MCF 10A (cell line): ENCODE results near the gene LMOD3. TPM values are rescaled to one million over a fixed set of nuclear protein-coding genes. Genes with fewer than 3 reads are reported as not detected.
A peak's percentile ranks its signal among the peaks of the same experiment; 100 is the strongest.

Experiments used
- BruUV-seq: library from RNA; stranded (reverse); fragments of 400-500 nt; replicated peaks from 2 replicates; lab custom pipeline; 2021; lab: Mats Ljungman, UMichigan
- CTCF ChIA-PET: fragments of 300-600 bp; sonication (Branson Sonifier 250); formaldehyde crosslinking; extraction: SDS; loops from one replicate; lab custom pipeline; 2021; ENCODE audit warnings: antibody characterized with exemption, inconsistent platforms; lab: Yijun Ruan, JAX
- POLR2A ChIA-PET: fragments of 300-600, 350-650 bp; sonication (Branson Sonifier 250); formaldehyde crosslinking; extraction: SDS; loops from one replicate; lab custom pipeline; 2020; ENCODE audit warnings: antibody characterized with exemption, inconsistent platforms; lab: Yijun Ruan, JAX
- DNase-seq: peaks from one replicate; pipeline ENCODE4 v3.0.0-alpha.2; 2018; ENCODE audit not compliant: unreplicated experiment
- H3K27ac Mint-ChIP-seq: one replicate; pipeline ENCODE4 v1.8.0; 2022; ENCODE audit warnings: mild to moderate bottlenecking, low read depth, mixed read lengths; ENCODE audit not compliant: unreplicated experiment
- H3K27me3 Mint-ChIP-seq: one replicate; pipeline ENCODE4 v1.8.0; 2022; ENCODE audit warnings: mixed read lengths; ENCODE audit not compliant: insufficient read depth, unreplicated experiment
- H3K36me3 Mint-ChIP-seq: one replicate; pipeline ENCODE4 v1.8.0; 2022; ENCODE audit warnings: mild to moderate bottlenecking, moderate library complexity, mixed read lengths; ENCODE audit not compliant: insufficient read depth, unreplicated experiment
- H3K4me1 Mint-ChIP-seq: one replicate; pipeline ENCODE4 v1.8.0; 2022; ENCODE audit warnings: mixed read lengths; ENCODE audit not compliant: insufficient read depth, unreplicated experiment
- H3K4me3 Mint-ChIP-seq: one replicate; pipeline ENCODE4 v1.8.0; 2022; ENCODE audit warnings: mild to moderate bottlenecking, moderate library complexity, mixed read lengths; ENCODE audit not compliant: unreplicated experiment
- H3K9me3 Mint-ChIP-seq: one replicate; pipeline ENCODE4 v1.8.0; 2022; ENCODE audit warnings: mixed read lengths; ENCODE audit not compliant: unreplicated experiment
- intact Hi-C: fragments of 100-400 bp; cut with micrococcal nuclease; formaldehyde crosslinking; loops from 2 replicates; pipeline ENCODE4 v1.14.1; 2022
- total RNA-seq: library from RNA; stranded (reverse); gene quantifications from 2 replicates; pipeline ENCODE4 v1.2.3, GENCODE V29; 2022
- TF ChIP-seq, protein P1 (sequence below): fragments of 200-600 bp; IDR thresholded peaks from one replicate; pipeline ENCODE4 v1.8.0; 2022; ENCODE audit warnings: antibody characterized with exemption, mild to moderate bottlenecking; ENCODE audit not compliant: unreplicated experiment

Gene LMOD3
- total RNA-seq, 1 experiment from 2014 or later, result not detected

DNA sequence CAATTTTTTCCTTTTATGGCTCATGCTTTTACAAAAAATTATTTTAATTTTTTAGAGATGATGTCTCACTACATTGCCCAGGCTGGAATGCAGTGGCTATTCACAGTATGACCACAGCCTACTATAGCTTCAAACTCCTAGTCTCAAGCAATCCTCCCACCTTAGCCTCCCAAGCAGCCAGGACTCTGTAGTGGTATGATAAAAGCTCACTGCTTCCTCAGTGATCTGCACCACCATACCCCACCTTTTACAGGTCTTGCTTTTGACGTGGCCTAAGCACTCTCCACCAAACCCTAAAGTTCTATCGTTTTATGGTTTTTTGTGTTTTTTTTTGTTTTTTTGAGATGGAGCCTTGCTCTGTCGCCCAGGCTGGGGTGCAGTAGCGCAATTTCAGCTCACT lies 56.3 kb downstream of the LMOD3 start:
- no peak overlapping the region for H3K27ac Mint-ChIP-seq
- no peaks in the 10 kb centered on the region for H3K27me3 Mint-ChIP-seq
- no peak for DNase-seq
- BruUV-seq, result no TSS peak
- POLR2A ChIA-PET, result interaction anchor here (0.7 to 3.7 kb wide), 2 partner anchors 9 to 14 kb away, joined by 5 to 36 read pairs; partner anchors contain the start of gene TMF1
- no peaks in the 10 kb centered on the region for H3K9me3 Mint-ChIP-seq
- CTCF ChIA-PET, result no interaction called here
- H3K36me3 Mint-ChIP-seq, result peaks cover 60% of the 10 kb centered on the region
- intact Hi-C loops, result no loop called here
- no peak overlapping the region for H3K4me3 Mint-ChIP-seq
- no peaks in the 10 kb centered on the region for H3K4me1 Mint-ChIP-seq
- TF ChIP-seq, protein P1, sequence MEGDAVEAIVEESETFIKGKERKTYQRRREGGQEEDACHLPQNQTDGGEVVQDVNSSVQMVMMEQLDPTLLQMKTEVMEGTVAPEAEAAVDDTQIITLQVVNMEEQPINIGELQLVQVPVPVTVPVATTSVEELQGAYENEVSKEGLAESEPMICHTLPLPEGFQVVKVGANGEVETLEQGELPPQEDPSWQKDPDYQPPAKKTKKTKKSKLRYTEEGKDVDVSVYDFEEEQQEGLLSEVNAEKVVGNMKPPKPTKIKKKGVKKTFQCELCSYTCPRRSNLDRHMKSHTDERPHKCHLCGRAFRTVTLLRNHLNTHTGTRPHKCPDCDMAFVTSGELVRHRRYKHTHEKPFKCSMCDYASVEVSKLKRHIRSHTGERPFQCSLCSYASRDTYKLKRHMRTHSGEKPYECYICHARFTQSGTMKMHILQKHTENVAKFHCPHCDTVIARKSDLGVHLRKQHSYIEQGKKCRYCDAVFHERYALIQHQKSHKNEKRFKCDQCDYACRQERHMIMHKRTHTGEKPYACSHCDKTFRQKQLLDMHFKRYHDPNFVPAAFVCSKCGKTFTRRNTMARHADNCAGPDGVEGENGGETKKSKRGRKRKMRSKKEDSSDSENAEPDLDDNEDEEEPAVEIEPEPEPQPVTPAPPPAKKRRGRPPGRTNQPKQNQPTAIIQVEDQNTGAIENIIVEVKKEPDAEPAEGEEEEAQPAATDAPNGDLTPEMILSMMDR, result no peak

DNA sequence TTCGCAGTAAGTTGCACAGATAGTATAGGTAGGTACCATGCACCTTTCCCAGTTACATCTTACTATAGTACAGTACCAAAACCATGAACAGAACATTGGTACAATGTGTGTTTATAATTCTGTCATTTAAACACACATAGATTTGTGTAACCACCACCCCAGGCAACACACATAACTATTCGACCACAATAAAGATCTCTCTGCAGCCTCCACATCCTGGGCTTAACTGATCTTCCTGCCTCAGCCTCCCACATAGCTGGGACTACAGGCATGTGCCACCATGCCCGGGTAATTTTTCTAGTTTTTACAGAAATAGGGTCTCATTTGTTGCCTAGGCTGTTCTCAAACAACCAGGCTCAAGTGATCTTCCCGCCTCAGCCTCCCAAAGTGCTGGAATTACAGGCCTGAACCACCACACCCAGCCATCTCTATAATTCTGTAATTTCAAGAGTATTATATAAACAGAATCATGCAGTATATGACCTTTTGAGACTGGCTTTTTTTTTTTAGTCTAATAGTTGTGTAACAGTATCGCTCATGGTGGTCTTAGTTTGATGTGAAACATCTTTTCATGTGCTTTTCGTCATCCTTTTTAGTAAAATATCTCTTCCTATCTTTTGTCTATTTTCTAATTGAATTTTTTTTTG lies 57.0 kb downstream of the LMOD3 start:
- POLR2A ChIA-PET, result interaction anchor here (0.6 to 3.7 kb wide), 6 partner anchors 8 to 41 kb away, joined by 3 to 36 read pairs (median 5); partner anchors contain the start of genes ARL6IP5, TMF1 and UBA3
- intact Hi-C loops, result no loop called here
- BruUV-seq, result no TSS peak
- Mint-ChIP-seq H3K27ac (no peak overlapping the region), H3K36me3 (peaks cover 64% of the 10 kb centered on the region), H3K4me1 (no peaks in the 10 kb centered on the region), H3K27me3 (no peaks in the 10 kb centered on the region), H3K4me3 (no peak overlapping the region), H3K9me3 (no peaks in the 10 kb centered on the region)
- DNase-seq, result no peak
- CTCF ChIA-PET, result interaction anchor here (1.1 kb wide), 2 partner anchors 33 to 96 kb away, joined by 3 to 4 read pairs; no protein-coding TSS in a partner anchor
- TF ChIP-seq, protein P1, result no peak

DNA sequence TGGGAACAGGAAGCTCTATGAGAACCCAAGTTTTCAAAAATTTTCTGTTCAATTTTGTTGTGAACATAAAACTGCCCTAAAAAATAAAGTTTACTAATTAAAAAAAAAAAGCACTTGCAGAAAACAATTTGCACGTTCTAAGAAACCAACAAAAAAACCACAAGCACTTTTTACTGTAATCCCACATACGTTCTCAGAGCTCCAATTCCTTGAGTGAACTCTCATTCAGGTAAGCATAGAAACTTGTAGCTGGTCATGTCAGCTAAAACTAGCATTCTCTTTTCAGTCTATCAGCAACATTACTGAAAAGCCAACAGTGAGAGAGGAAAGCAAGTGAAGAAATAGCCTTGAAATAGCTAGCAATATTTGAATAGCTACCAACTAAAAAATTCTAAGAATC lies 58.8 kb downstream of the LMOD3 start:
- intact Hi-C loops, result no loop called here

DNA sequence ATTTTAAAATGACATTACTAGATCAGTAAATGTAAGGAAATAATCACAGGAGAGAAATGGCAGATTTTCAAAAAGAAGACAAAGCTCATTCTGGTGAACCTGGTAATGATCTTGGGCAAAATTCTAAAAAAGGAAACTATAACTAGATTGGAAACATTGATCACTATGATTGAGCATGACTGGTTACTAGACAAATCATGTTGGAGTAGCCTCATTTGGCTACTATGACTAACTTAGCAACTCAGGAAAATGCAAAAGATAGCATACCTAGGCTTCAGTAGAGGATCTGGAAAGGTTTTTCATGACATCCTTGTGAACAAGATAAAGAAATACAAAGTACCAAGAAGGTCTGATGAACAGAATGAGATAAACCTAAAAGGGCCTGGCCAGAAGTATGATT lies 62.7 kb downstream of the LMOD3 start:
- Mint-ChIP-seq H3K4me1 (no peaks in the 10 kb centered on the region), H3K27ac (peak overlapping the region; percentile 9), H3K36me3 (peaks cover 69% of the 10 kb centered on the region), H3K27me3 (no peaks in the 10 kb centered on the region), H3K9me3 (no peaks in the 10 kb centered on the region), H3K4me3 (no peak overlapping the region)
- DNase-seq, result no peak
- ChIA-PET POLR2A (interaction anchor here (0.7 to 2.3 kb wide), 4 partner anchors 8 to 25 kb away, joined by 3 to 11 read pairs (median 5); partner anchors contain the start of genes ARL6IP5, TMF1 and UBA3), CTCF (interaction anchor here (1.3 kb wide), 1 partner anchor 9 kb away, joined by 3 read pairs; no protein-coding TSS in a partner anchor)
- no TSS peak for BruUV-seq
- TF ChIP-seq, protein P1, result no peak
- intact Hi-C loops, result no loop called here

More for the DNA sequence above, 58.8 kb downstream of the LMOD3 start:
- Mint-ChIP-seq H3K36me3 (peaks cover 77% of the 10 kb centered on the region), H3K4me3 (no peak overlapping the region), H3K9me3 (no peaks in the 10 kb centered on the region), H3K4me1 (no peaks in the 10 kb centered on the region), H3K27ac (no peak overlapping the region), H3K27me3 (no peaks in the 10 kb centered on the region)
- CTCF ChIA-PET, result interaction anchor here (0.5 to 0.9 kb wide), 2 partner anchors 472 to 626 kb away, joined by 4 read pairs; no protein-coding TSS in a partner anchor
- BruUV-seq, result no TSS peak
- POLR2A ChIA-PET, result interaction anchor here (1.5 to 3.7 kb wide), 4 partner anchors 11 to 23 kb away, joined by 4 to 36 read pairs (median 14); partner anchors contain the start of genes ARL6IP5, TMF1 and UBA3
- TF ChIP-seq, protein P1, result no peak
- no peak for DNase-seq
